Type B pancreatic cell (in vitro differentiated cells): ENCODE results near the gene NUDT14. TPM values are rescaled to one million over a fixed set of nuclear protein-coding genes. Genes with fewer than 3 reads are reported as not detected.

Experiments
- DNase-seq: peaks from one replicate; pipeline ENCODE4 v3.0.0; 2021; ENCODE audit warnings: mixed read lengths; ENCODE audit not compliant: unreplicated experiment; ENCODE audit errors: extremely low spot score
- H3K27ac Mint-ChIP-seq: 2 replicates; pipeline ENCODE4 v1.8.0; 2021; ENCODE audit warnings: mild to moderate bottlenecking, mixed read lengths
- H3K27me3 Mint-ChIP-seq: 2 replicates; pipeline ENCODE4 v1.8.0; 2021; ENCODE audit warnings: mixed read lengths
- H3K36me3 Mint-ChIP-seq: 2 replicates; pipeline ENCODE4 v1.8.0; 2021; ENCODE audit warnings: mixed read lengths
- H3K4me1 Mint-ChIP-seq: one replicate; pipeline ENCODE4 v1.8.0; 2021; ENCODE audit warnings: mixed read lengths; ENCODE audit not compliant: unreplicated experiment
- H3K4me3 Mint-ChIP-seq: 2 replicates; pipeline ENCODE4 v1.8.0; 2021; ENCODE audit warnings: mild to moderate bottlenecking, mixed read lengths
- H3K9me3 Mint-ChIP-seq: 2 replicates; pipeline ENCODE4 v1.8.0; 2021; ENCODE audit warnings: mixed read lengths
- CTCF ChIP-seq: fragments of 200-600 bp; sonication (generic); conservative IDR thresholded peaks from 2 replicates; pipeline ENCODE4 v1.5.0; 2021; ENCODE audit warnings: antibody characterized with exemption, mild to moderate bottlenecking
- total RNA-seq: library from RNA; stranded (reverse); gene quantifications from 2 replicates; pipeline ENCODE4 v1.2.1, GENCODE V29; 2021; ENCODE audit warnings: low replicate concordance

NUDT14 gene
- total RNA-seq, 1 donor from 2014 or later, result 33.3 TPM

GRCh38 chr14:105143451-105144025 lies 37.6 kb downstream of the NUDT14 start:
- no peak for TF ChIP-seq CTCF
- no peaks in the 10 kb centered on the region for H3K36me3 Mint-ChIP-seq
- DNase-seq, result no peak
- peaks cover 4% of the 10 kb centered on the region for H3K9me3 Mint-ChIP-seq
- no peak overlapping the region for H3K27ac Mint-ChIP-seq
- no peaks in the 10 kb centered on the region for H3K27me3 Mint-ChIP-seq
- H3K4me3 Mint-ChIP-seq, result no peak overlapping the region
- H3K4me1 Mint-ChIP-seq, result no peaks in the 10 kb centered on the region

- no peaks in the 10 kb centered on the region for H3K27me3 Mint-ChIP-seq
- H3K4me1 Mint-ChIP-seq, result no peaks in the 10 kb centered on the region
- H3K27ac Mint-ChIP-seq, result no peak overlapping the region
- DNase-seq, result no peak
- no peak overlapping the region for H3K4me3 Mint-ChIP-seq
- TF ChIP-seq CTCF, result no peak
- H3K36me3 Mint-ChIP-seq, result no peaks in the 10 kb centered on the region
- peaks cover 4% of the 10 kb centered on the region for H3K9me3 Mint-ChIP-seq
Observed at GRCh38 chr14:105142651-105143450, 38.3 kb downstream of the NUDT14 start.

GRCh38 chr14:105141486-105142281 lies 39.4 kb downstream of the NUDT14 start:
- no peak overlapping the region for H3K27ac Mint-ChIP-seq
- H3K9me3 Mint-ChIP-seq, result peaks cover 4% of the 10 kb centered on the region
- DNase-seq, result no peak
- TF ChIP-seq CTCF, result no peak
- no peaks in the 10 kb centered on the region for H3K27me3 Mint-ChIP-seq
- no peak overlapping the region for H3K4me3 Mint-ChIP-seq
- H3K36me3 Mint-ChIP-seq, result no peaks in the 10 kb centered on the region
- no peaks in the 10 kb centered on the region for H3K4me1 Mint-ChIP-seq

GRCh38 chr14:105141026-105141425 lies 40.1 kb downstream of the NUDT14 start:
- H3K27ac Mint-ChIP-seq, result no peak overlapping the region
- H3K27me3 Mint-ChIP-seq, result no peaks in the 10 kb centered on the region
- no peak overlapping the region for H3K4me3 Mint-ChIP-seq
- H3K9me3 Mint-ChIP-seq, result peaks cover 4% of the 10 kb centered on the region
- DNase-seq, result no peak
- no peak for TF ChIP-seq CTCF
- H3K36me3 Mint-ChIP-seq, result no peaks in the 10 kb centered on the region
- H3K4me1 Mint-ChIP-seq, result no peaks in the 10 kb centered on the region

- no peaks in the 10 kb centered on the region for H3K36me3 Mint-ChIP-seq
- H3K9me3 Mint-ChIP-seq, result peaks cover 4% of the 10 kb centered on the region
- H3K4me3 Mint-ChIP-seq, result no peak overlapping the region
- H3K4me1 Mint-ChIP-seq, result no peaks in the 10 kb centered on the region
- DNase-seq, result no peak
- TF ChIP-seq CTCF, result no peak
- H3K27ac Mint-ChIP-seq, result no peak overlapping the region
- no peaks in the 10 kb centered on the region for H3K27me3 Mint-ChIP-seq
Observed at GRCh38 chr14:105140581-105140980, 40.5 kb downstream of the NUDT14 start.
